HTERT RPE-1 (cell line): ENCODE results near the gene CYBB.

Experiments used
- in situ Hi-C: fragments of 300-500 bp; cut with MboI; formaldehyde crosslinking; loops from 4 replicates; pipeline ENCODE4 v1.14.3; 2020; ENCODE audit warnings: low sequenced_read_pairs

CYBB gene

GRCh38 chrX:37783305-37783704 is 3.4 kb downstream of the CYBB start:
- in situ Hi-C loops = no loop called here

- in situ Hi-C loops = no loop called here
Measured at GRCh38 chrX:37785569-37785968, 5.7 kb downstream of the CYBB start.

- in situ Hi-C loops = no loop called here
Measured at GRCh38 chrX:37786624-37787422, 7.0 kb downstream of the CYBB start.

GRCh38 chrX:37787423-37787869 is 7.6 kb downstream of the CYBB start:
- in situ Hi-C loops = no loop called here

- in situ Hi-C loops = no loop called here
Measured at GRCh38 chrX:37796310-37796709, 16.5 kb downstream of the CYBB start.

GRCh38 chrX:37796805-37797204 is 16.9 kb downstream of the CYBB start:
- in situ Hi-C loops = no loop called here

- in situ Hi-C loops = no loop called here
Measured at GRCh38 chrX:37799936-37800335, 20.1 kb downstream of the CYBB start.

GRCh38 chrX:37800717-37801116 is 20.9 kb downstream of the CYBB start:
- in situ Hi-C loops = no loop called here

GRCh38 chrX:37802028-37802427 is 22.2 kb downstream of the CYBB start:
- in situ Hi-C loops = no loop called here

- in situ Hi-C loops = no loop called here
Measured at GRCh38 chrX:37803057-37803456, 23.2 kb downstream of the CYBB start.

GRCh38 chrX:37809970-37810369 is 30.1 kb downstream of the CYBB start:
- in situ Hi-C loops = no loop called here

- in situ Hi-C loops = no loop called here
Measured at GRCh38 chrX:37812110-37812509, 32.3 kb downstream of the CYBB start.

- in situ Hi-C loops = no loop called here
Measured at GRCh38 chrX:37813570-37813969, 33.7 kb downstream of the CYBB start.

- in situ Hi-C loops = no loop called here
Measured at GRCh38 chrX:37815366-37815765, 35.5 kb downstream of the CYBB start.

- in situ Hi-C loops = no loop called here
Measured at GRCh38 chrX:37816766-37817165, 36.9 kb downstream of the CYBB start.

GRCh38 chrX:37817176-37817575 is 37.3 kb downstream of the CYBB start:
- in situ Hi-C loops = no loop called here

- in situ Hi-C loops = no loop called here
Measured at GRCh38 chrX:37817579-37817978, 37.7 kb downstream of the CYBB start.

- in situ Hi-C loops = no loop called here
Measured at GRCh38 chrX:37818031-37818430, 38.2 kb downstream of the CYBB start.

GRCh38 chrX:37820646-37821045 is 40.8 kb downstream of the CYBB start:
- in situ Hi-C loops = no loop called here

GRCh38 chrX:37824491-37825214 is 44.8 kb downstream of the CYBB start:
- in situ Hi-C loops = no loop called here

- in situ Hi-C loops = no loop called here
Measured at GRCh38 chrX:37825215-37825842, 45.5 kb downstream of the CYBB start.

- in situ Hi-C loops = no loop called here
Measured at GRCh38 chrX:37829721-37830120, 49.9 kb downstream of the CYBB start.
